HG03159 (cell line): ENCODE measurements around the gene TADA2A.
A peak's percentile ranks its signal among the peaks of the same experiment; 100 is the strongest.
"Not testable (repeated sequence)": the region's sequence is repeated elsewhere in the genome, so short reads cannot be mapped to it uniquely, and the experiment has no call there.

Source experiments
- ATAC-seq: cut with Tn5 transposase; IDR thresholded peaks from one replicate; pipeline ENCODE4 v1.9.1; 2021; ENCODE audit warnings: mild to moderate bottlenecking, moderate library complexity; ENCODE audit not compliant: unreplicated experiment

The TADA2A gene

DNA sequence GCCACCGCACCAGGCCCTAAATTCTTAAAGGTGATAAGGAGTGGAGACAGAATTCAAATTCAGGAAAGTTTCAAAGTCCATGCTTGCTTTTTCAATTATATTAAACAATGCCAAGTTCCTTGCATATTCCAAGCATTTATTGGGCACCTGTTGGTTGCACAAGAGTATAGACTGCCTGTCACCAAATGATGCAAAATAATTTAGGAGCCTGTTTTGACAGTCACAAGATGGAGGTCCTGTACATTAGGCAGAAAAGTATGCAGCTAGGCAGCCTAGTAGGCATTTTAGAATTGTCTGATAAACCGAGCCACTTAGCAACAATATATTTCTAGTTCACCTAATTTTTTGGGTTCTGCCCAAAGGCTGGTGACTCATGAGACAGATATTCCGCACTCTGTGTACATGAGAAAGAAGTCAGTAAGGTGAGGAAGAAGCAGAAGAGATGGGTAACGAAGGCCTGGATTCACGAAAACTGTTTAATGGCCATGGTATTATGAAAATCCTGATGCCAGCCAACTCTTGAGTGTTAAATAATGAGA lies 7.4 kb upstream of the TADA2A start:
- no peak for ATAC-seq

DNA sequence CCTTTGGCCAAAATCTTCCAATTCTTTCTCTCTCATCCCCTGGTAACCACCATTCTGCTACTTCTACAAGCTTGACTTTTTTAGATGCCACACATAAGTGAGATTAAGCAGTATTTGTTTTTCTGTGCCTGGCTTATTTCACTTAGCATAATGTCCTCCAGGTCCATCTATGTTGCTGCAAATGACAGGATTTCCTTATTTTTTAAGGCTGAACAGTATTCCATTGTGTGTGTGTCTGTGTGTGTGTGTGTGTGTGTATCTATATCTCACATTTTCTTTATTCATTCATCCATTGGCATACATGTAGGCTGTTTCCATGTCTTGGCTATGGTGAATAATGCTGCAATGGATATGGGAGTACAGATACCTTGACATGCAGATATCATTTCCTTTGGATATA lies 6.2 kb upstream of the TADA2A start:
- ATAC-seq, result no peak

DNA sequence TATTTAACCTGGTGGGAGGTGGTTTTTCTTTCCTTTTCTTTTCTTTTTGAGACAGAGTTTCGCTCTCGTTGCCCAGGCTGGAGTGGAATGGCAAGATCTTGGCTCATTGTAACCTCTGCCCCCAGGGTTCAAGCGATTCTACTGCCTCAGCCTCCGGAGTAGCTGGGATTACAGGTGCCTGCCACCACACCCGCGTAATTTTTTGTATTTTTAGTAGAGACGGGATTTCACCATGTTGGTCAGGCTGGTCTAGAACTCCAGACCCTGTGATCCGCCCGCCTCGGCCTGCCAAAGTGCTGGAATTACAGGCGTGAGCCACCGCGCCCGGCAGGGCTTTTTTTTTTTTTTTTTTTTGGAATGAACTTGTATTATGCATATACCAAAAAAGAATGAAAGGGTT lies 1.2 kb upstream of the TADA2A start:
- ATAC-seq, result not testable (repeated sequence)

DNA sequence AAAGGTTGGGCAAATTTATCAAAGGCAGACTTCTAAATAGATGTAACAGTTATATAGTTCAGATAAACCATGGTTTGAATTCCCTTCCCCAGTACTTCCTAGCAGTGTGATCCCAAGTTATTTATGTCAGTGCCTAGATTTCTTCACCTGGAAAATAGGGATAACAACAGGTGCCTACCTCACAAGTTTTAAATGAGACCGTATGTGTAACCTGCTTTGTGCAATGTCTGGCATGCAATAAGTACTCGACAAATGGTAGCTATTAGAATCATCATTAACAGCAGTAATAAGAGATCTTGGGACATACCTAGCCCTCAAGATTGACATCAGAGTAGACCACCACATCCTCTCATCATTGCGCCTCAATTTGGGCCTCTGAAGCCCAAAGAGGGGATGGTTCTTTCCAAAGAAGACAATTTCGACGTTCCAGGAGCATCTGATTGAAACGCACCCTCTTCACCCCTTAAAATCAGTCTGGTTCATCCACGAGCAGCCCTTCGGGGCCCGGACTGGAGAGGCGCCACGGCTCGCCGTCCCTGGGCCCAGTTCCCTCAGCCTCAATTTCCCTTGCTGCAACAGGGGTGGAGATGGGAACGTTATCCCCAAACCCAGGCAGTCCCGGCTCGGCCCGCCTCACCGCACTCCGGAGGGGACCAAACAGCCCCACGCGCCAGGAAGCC lies 591 bp upstream of the TADA2A start:
- peak; percentile 38 for ATAC-seq

DNA sequence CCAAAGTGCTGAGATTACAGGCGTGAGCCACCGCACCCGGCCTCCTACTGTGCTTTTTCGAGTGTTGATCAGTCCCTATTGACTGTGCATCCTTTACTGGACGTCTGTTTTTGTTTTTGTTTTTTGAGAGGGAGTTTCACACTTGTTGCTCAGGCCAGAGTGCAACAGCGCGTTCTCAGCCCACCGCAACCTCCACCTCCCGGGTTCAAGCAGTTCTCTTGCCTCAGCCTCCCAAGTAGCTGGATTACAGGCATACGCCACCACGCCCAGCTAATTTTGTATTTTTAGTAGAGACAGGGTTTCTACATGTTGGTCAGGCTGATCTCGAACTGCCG lies 1.4 kb downstream of the TADA2A start:
- not testable (repeated sequence) for ATAC-seq

DNA sequence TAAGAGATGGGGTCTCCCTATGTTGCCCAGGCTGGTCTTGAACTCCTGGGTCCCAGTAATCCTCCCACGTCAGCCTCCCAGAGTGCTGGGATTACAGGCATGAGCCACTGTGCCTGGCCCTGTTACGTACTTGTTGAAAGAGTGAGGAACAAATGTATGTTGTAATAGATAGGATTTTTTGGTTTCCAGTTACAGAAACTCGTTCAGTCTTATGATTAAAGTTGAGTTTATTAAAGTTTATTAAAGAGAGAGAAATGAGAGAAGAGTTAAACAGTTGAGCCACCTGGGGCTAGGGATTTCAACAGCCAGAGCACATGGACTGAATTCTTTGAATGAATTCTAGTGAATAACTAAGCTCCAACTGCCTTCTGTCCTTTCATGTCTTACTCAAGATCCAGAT lies 3.7 kb downstream of the TADA2A start:
- ATAC-seq, result no peak

DNA sequence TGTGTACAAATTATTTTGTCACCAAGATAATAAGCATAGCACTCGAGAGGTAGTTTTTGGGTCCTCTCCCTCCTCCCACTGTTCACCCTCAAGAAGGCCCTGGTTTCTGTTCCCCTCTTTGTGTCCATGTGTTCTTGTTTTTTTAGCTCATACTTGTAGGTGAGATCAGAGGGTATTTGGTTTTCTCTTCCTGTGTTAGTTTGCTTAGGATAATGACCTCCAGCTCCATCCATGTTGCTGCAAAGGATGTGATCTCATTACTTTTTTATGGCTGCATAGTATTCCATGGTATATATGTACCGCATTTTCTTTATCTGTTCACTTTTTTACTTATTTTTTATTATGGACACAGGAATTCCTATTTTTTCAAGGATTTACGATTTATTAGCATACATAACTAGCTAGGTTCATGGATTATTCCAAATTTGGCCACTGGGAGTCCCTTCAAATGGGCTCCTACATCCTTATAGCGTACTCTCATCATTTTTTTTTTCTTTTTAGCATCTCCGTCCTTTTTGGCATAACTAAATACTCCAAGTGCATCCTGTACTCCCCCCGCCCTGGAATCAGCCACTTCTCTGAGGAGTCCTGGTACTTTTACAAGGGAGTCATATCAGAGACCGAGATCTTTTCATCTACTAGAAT lies 7.3 kb downstream of the TADA2A start:
- no peak for ATAC-seq

DNA sequence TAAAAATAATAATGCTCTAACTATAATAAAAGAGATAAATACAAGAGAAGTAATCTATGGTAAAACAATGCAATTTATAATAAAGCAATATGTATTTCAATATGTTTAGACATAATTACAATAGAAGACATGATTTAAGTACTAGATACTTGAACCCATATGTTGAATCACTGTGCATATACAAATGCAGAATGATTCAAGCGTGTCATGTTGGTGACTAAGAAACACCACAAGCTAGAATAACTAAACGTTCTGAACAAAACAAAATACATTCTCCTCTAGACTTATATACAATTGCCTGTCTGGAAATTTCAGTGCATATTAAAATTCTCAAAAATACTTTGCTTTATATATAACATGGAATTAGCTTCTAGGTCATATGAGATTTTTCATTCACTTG lies 11.2 kb downstream of the TADA2A start:
- ATAC-seq, result no peak

DNA sequence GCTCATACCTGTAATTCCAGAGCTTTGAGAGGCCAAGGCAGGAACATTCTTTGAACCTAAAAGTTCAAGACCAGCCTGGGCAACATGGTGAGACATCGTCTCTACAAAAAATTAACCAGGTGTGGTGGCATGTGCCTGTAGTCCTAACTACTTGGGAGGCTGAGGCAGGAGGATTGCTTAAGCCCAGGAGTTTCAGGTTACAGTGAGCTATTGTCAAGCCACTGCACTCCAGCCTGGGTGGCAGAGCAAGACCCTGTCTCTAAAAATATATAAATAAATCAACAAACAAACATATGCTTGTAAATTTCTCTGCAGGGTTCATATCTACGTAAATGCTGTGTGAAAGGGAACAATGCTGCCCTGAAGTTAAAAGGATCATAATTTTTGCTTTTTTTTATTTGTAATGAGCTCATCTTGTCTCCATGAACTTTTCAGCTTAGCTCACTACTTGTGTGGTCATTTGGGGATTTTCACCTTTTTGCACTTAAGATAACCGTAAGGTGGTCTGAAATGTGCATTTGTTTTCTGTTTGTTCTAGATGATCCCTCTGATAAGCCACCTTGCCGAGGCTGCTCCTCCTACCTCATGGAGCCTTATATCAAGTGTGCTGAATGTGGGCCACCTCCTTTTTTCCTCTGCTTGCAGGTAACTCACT lies 16.4 kb downstream of the TADA2A start:
- no peak for ATAC-seq

DNA sequence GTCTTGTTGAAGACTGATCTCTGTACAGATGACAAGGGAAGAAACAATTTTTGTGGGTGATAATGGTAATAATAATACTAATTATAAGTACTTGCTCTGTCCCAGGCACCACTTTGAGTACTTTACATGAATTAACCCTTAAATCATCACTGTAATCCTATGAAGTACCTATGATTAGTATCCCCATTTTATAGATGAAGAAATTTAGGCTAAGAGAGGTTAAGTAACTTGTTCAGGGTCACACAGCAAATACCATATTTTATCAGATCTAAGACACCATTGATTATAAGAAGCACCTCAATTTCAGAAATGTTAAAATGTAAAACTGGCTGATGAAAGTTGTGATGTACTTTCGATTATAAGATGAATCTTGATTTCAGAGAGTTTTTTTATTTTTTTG lies 18.6 kb downstream of the TADA2A start:
- no peak for ATAC-seq

DNA sequence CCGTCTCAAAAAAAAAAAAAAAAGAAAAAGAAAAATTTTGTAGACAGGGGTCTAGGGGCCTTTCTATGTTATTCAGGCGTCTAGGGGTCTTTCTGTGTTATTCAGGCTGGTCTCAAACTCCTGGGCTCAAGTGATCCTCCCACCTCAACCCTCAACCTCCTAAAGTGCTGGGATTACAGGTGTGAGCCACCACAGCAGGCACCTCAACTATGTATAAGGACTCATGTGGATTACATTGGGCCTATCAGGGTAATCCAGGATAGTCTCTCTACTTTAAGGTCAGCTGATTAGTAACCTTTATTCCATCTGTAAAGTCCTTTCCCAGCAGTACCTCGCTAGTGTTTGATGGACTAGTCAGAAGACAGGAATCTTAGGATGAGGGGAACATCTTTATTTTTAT lies 22.4 kb downstream of the TADA2A start:
- no peak for ATAC-seq

DNA sequence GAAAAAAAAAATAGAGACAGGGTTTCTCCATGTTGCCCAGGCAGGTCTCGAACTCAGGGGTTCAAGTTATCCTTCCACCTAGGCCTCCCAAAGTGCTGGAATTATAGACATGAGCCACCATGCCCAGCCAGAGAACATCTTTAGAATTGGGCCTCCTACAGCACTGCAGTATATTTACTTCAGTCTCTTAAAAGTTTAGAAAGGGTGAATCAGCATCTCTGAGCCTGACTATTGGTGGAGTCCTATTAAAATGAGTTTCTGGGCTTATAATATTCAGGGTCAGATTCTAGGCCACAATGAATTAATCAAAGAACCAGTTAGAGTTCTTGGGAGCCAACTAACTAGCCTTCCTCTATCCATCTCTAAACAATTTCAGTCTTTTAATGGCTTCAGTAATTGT lies 22.8 kb downstream of the TADA2A start:
- ATAC-seq, result no peak

DNA sequence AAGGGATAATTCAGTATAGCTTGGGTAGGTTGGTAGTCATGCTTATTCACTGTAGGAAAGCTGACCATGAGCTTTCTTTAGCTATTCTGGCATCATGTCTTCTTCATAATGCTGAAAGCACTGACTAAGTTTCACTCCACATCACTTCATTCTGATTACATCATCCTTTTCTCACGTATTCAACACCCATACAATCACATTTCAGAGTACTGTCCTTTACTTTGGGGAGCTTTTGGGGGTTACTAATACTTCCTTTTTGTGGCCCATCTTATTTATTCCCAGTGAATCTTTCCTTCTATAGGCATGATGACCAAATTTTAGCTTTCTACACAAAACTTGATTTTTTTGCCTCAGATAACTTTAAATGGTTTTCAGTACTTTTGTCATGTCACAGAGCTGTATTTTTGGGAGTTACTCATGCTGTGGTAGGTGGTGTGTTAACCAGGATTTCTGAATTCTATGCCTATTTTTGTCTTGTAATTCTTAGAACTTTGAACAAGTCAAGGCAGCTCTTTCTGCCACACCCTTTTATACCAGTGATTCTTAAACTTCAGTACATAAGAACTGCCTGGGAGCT lies 23.5 kb downstream of the TADA2A start:
- ATAC-seq, result no peak

DNA sequence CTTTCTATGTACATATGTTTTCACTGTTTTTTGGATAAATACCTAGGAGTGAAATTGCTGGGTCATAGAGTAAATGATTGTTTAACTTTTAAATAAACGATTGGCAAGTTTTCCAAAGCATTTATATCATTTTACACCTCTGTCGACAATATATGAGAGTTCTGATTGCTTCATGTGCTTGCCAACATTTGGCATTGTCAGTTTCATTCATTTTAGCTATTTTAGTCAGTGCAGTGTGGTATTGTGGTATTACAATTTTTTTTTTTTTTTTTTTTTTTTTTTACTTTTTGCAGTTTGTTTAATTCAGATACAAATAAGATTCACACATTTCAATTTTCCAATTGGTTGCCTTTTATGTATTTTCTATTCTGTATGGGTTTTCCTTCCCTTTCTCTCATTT lies 26.0 kb downstream of the TADA2A start:
- ATAC-seq, result no peak

DNA sequence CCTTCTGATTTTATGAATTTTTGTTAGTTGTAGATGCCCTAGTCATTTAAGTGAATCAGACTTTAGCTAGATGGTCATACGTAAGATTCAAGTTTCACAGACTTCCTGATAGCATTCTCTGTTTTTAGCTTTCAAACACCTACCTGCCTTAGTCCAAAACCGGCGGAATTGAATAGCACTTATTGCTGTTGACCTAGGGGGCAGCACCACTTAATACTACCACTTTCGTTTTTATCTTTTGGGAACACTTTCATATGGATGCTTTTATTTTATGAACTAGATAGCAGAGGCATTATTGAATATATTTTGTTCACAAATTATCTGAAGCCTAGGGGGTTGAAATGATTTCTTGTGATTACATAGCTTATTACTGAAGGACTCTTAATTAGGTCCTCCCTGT lies 31.5 kb downstream of the TADA2A start:
- no peak for ATAC-seq

DNA sequence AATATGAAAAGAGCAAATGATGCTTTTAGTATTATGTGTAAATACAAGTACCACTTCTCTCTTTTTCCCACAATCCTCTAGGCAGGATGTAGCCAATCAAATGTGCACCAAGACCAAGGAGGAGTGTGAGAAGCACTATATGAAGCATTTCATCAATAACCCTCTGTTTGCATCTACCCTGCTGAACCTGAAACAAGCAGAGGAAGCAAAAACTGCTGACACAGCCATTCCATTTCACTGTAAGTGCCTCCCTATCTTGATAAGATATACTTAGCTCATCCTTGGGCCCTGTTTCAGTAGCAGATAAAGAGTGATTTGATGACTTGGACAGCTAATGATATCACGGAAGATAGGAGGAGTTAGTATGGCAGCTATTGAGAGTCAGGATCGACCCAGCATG lies 33.7 kb downstream of the TADA2A start:
- no peak for ATAC-seq

DNA sequence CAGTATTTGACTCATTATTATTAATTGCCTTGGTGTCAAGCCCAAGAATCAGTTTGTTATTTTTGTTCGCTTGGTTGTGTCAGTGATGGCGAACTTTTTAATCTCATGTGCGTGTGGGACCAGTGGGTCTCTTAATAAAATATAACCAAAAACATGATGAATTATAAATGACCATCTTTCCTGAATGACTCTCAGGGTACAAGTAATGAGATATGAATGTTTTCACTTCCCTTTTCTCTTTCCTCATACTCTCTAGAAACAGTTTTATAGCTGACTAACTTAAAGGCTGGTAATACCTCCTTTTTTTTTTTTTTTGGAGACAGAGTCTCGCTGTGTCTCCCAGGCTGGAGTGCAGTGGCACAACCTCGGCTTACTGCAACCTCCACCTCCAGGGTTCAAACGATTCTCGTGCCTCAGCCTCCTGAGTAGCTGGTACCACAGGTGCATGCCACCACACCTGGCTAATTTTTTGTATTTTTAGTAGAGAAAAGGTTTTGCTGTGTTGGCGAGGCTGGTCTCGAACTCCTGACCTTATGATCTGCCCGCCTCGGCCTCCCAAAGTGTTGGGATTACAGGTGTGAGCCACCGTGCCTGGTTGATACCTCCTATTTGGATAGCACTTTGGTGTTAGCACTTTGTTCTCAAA lies 34.8 kb downstream of the TADA2A start:
- ATAC-seq, result not testable (repeated sequence)

DNA sequence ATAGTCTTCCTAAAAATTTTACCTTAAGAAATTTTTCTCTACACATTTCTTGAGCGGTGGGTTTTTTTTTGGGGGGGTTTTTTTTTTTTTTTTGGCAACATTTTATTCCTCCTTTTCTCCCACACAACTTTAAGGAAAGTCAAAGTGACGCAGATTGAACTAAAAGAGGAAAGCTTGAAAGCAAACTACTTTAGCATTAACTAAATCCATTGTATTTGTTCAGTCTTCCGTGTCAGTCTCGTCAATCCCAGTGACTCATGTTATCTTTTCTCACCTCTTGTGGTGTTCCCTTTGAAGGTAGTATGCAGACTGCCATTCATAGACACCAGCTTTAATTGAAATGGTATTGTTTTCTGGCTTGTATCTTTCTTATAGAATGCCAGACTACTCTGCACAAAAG lies 39.3 kb downstream of the TADA2A start:
- ATAC-seq, result no peak

DNA sequence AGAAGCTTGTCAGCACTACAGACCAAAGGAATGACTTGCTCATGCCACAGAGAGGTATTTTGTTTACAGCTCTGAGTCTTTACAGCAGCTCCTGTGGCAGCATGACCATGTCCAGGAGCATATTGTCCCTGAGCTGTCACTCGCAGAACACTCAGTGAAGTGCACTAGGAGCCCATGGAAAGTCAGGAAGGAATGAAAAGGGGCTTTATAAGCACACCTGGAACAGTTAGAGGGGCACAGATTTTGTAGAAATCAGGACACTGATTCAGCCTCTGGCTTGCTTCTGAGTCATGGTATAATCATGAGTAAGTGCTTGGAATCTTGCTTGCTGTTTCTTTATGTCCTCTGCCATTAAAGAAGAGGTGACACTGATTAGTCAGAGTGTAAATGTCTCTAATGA lies 41.0 kb downstream of the TADA2A start:
- ATAC-seq, result no peak

DNA sequence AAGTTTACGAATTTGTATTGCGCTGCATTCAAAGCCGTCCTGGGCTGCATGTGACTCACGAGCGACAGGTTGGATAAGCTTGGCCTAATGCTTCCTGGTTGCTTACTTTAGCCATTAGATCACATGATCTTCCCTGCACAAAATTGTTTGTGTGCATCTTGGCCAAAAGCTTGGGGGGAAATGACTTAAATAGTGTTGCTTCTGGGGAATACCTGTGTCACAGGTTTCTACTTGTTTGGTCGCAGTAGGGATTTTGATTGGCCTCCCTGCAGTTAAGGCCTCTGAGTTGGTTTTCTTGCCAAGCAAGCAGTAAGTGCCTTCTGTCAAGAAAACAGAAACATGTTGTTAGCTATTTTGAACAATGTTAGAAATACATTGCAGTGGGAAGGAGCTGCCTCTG lies 43.4 kb downstream of the TADA2A start:
- ATAC-seq, result no peak

DNA sequence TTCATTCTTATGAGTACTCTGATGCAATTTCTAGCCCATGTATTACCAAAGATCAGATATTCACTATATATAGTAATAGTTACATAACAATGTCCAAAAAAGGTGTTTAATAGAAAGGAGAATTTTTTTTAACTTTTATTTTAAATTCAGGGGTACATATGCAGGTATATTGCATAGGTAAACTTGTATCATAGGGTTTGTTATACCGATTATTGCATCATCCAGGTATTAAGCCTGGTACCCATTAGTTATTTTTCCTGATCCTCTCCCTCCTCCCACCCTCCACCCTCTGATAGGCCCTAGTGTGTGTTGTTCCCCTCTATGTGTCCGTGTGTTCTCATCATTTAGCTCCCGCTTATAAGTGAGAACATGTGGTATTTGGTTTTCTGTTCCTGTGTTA lies 51.1 kb downstream of the TADA2A start:
- ATAC-seq, result not testable (repeated sequence)
